ENCODE measurements around the gene RWDD3. TPM values are rescaled to one million over a fixed set of nuclear protein-coding genes. Genes with fewer than 3 reads are reported as not detected.

RWDD3 gene
- total and polyA plus RNA-seq, 4 donors = 8.0 to 39.9 (median 13.4) TPM

- no peak overlapping the region for H3K27ac ChIP-seq (ENCODE audit: low read depth in 1 of 2, low read length in 1 of 2)
- 41 to 74% methylated on average over 4 of the region's 4 CpGs for WGBS, 2 donors
Observed at GRCh38 chr1:95252422-95252821, 18.4 kb downstream of the RWDD3 start.

GRCh38 chr1:95254959-95255358, 20.9 kb downstream of the RWDD3 start:
- Histone ChIP-seq H3K36me3 (ENCODE audit: control insufficient read depth in 4 of 4, insufficient read depth in 4 of 4, low read length in 4 of 4) (peaks cover 0 to 3% (median 2%) of the 10 kb centered on the region in 4 donors), H3K27me3 (ENCODE audit: control insufficient read depth in 3 of 3, insufficient read depth in 3 of 3, low read length in 2 of 3) (no peaks in the 10 kb centered on the region), H3K9ac (ENCODE audit: insufficient read depth in 1 of 2, low read length in 2 of 2) (no peak overlapping the region), H3K4me1 (ENCODE audit: control insufficient read depth in 5 of 5, insufficient read depth in 5 of 5, low read length in 5 of 5) (peaks cover 0 to 3% (median 0%) of the 10 kb centered on the region in 5 donors), H3K9me3 (ENCODE audit: control insufficient read depth in 4 of 4, insufficient read depth in 3 of 4, low read length in 3 of 4) (no peaks in the 10 kb centered on the region), H3K27ac (ENCODE audit: low read depth in 1 of 2, low read length in 1 of 2) (no peak overlapping the region), H3K4me3 (no peak overlapping the region)
- ATAC-seq (ENCODE audit: insufficient read depth, low FRiP score) (no peak), DNase-seq (no peak)
- no peak for TF ChIP-seq CTCF (IDR thresholded peaks at IDR 0.05; ENCODE audit: control extremely low read depth, extremely low read depth)

More at GRCh38 chr1:95252422-95252821, 18.4 kb downstream of the RWDD3 start:
- H3K9ac ChIP-seq (ENCODE audit: insufficient read depth in 1 of 2, low read length in 2 of 2) = no peak overlapping the region
- TF ChIP-seq CTCF (IDR thresholded peaks at IDR 0.05; ENCODE audit: control extremely low read depth, extremely low read depth) = no peak
- DNase-seq = no peak
- peaks cover 0 to 3% (median 0%) of the 10 kb centered on the region in 5 donors for H3K4me1 ChIP-seq (ENCODE audit: control insufficient read depth in 5 of 5, insufficient read depth in 5 of 5, low read length in 5 of 5)
- no peak for ATAC-seq (ENCODE audit: insufficient read depth, low FRiP score)
- H3K9me3 ChIP-seq (ENCODE audit: control insufficient read depth in 4 of 4, insufficient read depth in 3 of 4, low read length in 3 of 4) = no peaks in the 10 kb centered on the region
- no peaks in the 10 kb centered on the region for H3K27me3 ChIP-seq (ENCODE audit: control insufficient read depth in 3 of 3, insufficient read depth in 3 of 3, low read length in 2 of 3)
- H3K36me3 ChIP-seq (ENCODE audit: control insufficient read depth in 4 of 4, insufficient read depth in 4 of 4, low read length in 4 of 4) = peaks cover 0 to 10% (median 3%) of the 10 kb centered on the region in 4 donors
- no peak overlapping the region for H3K4me3 ChIP-seq

- WGBS, 2 donors = 83 to 90% methylated on average over 1 of the region's 1 CpG
- no peak for TF ChIP-seq CTCF (IDR thresholded peaks at IDR 0.05; ENCODE audit: control extremely low read depth, extremely low read depth)
- H3K4me3 ChIP-seq = no peak overlapping the region
- no peak overlapping the region for H3K27ac ChIP-seq (ENCODE audit: low read depth in 1 of 2, low read length in 1 of 2)
- DNase-seq (no peak), ATAC-seq (ENCODE audit: insufficient read depth, low FRiP score) (no peak)
- no peaks in the 10 kb centered on the region for H3K4me1 ChIP-seq (ENCODE audit: control insufficient read depth in 5 of 5, insufficient read depth in 5 of 5, low read length in 5 of 5)
- peaks cover 0 to 2% (median 0%) of the 10 kb centered on the region in 4 donors for H3K36me3 ChIP-seq (ENCODE audit: control insufficient read depth in 4 of 4, insufficient read depth in 4 of 4, low read length in 4 of 4)
- H3K9ac ChIP-seq (ENCODE audit: insufficient read depth in 1 of 2, low read length in 2 of 2) = no peak overlapping the region
- no peaks in the 10 kb centered on the region for H3K9me3 ChIP-seq (ENCODE audit: control insufficient read depth in 4 of 4, insufficient read depth in 3 of 4, low read length in 3 of 4)
- H3K27me3 ChIP-seq (ENCODE audit: control insufficient read depth in 3 of 3, insufficient read depth in 3 of 3, low read length in 2 of 3) = no peaks in the 10 kb centered on the region
Observed at GRCh38 chr1:95255826-95256225, 21.8 kb downstream of the RWDD3 start.

GRCh38 chr1:95257758-95258157, 23.7 kb downstream of the RWDD3 start:
- Histone ChIP-seq H3K27me3 (ENCODE audit: control insufficient read depth in 3 of 3, insufficient read depth in 3 of 3, low read length in 2 of 3) (no peaks in the 10 kb centered on the region), H3K9me3 (ENCODE audit: control insufficient read depth in 4 of 4, insufficient read depth in 3 of 4, low read length in 3 of 4) (no peaks in the 10 kb centered on the region), H3K4me3 (no peak overlapping the region), H3K4me1 (ENCODE audit: control insufficient read depth in 5 of 5, insufficient read depth in 5 of 5, low read length in 5 of 5) (no peaks in the 10 kb centered on the region), H3K27ac (ENCODE audit: low read depth in 1 of 2, low read length in 1 of 2) (no peak overlapping the region), H3K9ac (ENCODE audit: insufficient read depth in 1 of 2, low read length in 2 of 2) (no peak overlapping the region), H3K36me3 (ENCODE audit: control insufficient read depth in 4 of 4, insufficient read depth in 4 of 4, low read length in 4 of 4) (no peaks in the 10 kb centered on the region)
- ATAC-seq (ENCODE audit: insufficient read depth, low FRiP score) (no peak), DNase-seq (no peak)
- 90 to 92% methylated on average over 1 of the region's 1 CpG for WGBS, 2 donors
- TF ChIP-seq CTCF (IDR thresholded peaks at IDR 0.05; ENCODE audit: control extremely low read depth, extremely low read depth) = no peak

Measured in lung (tissue), 12 donors.